Stimulated activated CD4-positive, alpha-beta T cell treated with anti-CD3 and anti-CD28 coated beads, Interleukin-4, amount 100 ng/mL, for 4 hours (primary cell): ENCODE measurements around the gene TGIF2.
A peak's percentile ranks its signal among the peaks of the same experiment; 100 is the strongest.

Experiments
- DNase-seq, 2 experiments: peaks; one replicate each; pipeline ENCODE4 v3.0.0-alpha.2; 2020

The TGIF2 gene

DNA sequence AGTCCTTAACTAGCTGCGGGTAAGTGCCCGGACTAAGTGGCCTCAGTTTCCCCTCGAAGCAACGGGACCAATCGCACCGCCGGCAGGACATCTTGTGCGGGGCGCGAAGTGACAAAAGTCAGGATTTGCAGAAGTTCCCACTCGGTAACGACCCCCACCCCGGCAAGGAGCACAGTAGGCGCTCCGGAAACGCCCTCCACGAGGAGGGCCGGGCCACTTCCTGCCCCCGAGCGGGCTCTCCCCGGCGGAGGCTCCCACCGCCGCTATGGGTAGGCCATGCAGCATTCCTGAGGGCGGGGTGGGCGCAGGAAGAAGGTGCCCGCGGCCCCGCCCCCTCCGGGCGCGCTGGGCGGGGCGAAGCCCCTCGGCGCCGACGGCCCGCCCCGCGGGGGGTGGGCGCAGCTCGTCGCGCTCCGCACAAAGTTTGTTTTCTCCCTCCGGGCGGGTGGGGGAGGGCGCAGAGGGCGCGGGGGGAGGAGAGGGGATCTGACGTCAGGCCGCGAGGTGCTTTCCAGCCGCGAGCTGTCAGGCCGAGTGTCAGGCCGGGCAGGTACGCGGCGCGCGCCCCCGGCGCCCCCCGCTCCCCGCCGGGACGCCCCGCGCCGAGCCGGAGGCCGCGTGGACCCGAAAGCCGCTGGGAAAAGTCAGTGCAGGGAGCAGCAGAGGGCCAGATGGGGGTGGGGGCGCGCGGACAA lies at the start of gene TGIF2:
Gene TGIF2, plus strand, starts transcription at position 495 of the 695 bp plus-strand sequence. CDS start 5,178 bp downstream, outside the sequence.
- peak; percentile 89 for DNase-seq

DNA sequence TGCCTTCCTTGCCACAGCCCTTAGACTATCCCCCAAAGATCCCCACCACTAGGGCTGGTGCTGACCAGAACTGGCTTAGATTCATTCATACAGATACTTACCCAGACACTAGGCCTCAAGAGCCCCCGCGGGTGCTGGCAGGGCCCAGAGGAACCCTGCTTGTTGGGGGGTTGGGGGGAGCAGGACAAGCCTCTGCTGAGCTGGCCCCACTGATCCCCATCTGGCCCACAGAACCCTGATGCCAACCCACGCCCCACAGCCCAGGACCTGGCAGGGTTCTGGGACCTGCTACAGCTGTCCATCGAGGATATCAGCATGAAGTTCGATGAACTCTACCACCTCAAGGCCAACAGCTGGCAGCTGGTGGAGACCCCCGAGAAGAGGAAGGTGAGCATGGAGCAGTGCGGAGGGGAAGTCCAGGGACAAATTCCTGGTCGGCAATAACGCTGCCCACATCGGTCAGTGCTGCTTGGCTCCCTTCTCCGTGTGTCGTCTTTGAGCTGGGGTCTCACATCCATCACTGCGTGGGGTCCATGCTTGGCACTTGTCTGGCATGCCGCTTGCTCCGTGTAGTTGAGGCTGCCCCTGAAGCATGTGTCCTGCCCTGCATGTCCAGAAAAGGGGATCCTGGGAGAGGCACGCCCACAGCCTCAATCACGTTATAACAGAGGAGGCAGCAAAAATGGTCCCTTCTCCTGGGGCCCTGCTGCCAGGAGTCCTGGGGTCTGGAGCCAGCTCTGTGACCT lies 47.6 kb upstream of the TGIF2 start:
- DNase-seq, result no peak

DNA sequence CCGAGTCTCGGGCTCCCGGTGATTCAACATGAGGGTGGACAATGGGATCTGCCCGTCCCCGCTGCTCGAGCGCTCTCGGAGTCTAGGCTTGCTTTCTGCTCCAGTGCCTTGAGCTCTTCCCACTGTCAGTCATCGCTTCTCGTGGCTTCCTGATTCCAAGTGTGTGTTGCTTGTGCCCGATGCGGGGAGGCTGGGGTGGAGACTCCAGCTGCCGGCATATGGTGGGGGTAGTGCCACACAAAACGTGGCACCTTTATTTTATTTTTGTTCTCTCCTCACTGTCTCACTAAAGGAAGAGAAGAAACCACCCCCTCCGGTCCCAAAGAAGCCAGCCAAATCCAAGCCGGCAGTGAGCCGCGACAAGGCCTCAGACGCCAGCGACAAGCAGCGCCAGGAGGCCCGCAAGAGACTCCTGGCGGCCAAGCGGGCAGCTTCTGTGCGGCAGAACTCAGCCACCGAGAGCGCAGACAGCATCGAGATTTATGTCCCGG lies 46.8 kb upstream of the TGIF2 start:
- DNase-seq, result no peak

- no peak for DNase-seq
Observed at GRCh38 chr20:36527331-36528125, 45.9 kb upstream of the TGIF2 start.

- no peak for DNase-seq
Observed at GRCh38 chr20:36528176-36528874, 45.1 kb upstream of the TGIF2 start.

GRCh38 chr20:36528875-36529417 lies 44.5 kb upstream of the TGIF2 start:
- DNase-seq, result no peak

- DNase-seq, result no peak
Observed at GRCh38 chr20:36532388-36532787, 41.0 kb upstream of the TGIF2 start.

- DNase-seq, result no peak
Observed at GRCh38 chr20:36532822-36533221, 40.6 kb upstream of the TGIF2 start.

GRCh38 chr20:36538026-36538722 lies 35.2 kb upstream of the TGIF2 start:
- no peak for DNase-seq

DNA sequence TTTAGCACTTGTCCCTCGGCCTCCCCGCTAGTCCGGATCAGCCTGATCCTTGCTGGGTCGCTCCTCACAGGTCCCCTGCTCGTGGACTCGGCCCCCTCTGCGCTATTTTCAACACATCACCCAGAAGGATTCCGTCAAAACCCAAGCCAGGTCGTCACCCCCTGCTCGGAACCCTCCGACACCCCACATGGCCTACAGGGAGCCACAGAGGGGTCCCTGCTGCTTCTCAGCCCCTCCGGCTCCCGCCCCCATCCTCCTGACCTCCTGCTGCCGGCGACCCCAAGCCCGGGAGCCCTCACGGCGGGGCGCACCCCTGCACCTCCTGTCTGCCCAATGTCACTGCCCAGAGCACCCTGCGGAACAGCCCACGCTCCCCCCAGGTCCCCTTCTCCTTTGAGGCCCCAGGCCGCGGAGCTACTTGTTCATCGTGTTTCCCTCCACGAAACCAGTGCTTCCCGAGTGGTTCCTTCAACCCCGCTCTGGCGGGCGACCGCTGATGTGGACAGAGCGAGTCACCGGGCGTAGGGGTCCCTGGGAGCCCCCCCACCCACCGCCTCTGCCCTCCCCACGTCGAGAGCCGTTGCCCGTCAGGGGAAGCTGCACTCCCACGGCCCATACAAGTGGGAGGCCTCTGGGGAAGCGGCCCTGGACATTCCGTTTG lies 32.7 kb upstream of the TGIF2 start:
- DNase-seq, result no peak

- no peak for DNase-seq
Observed at GRCh38 chr20:36541227-36541767, 32.1 kb upstream of the TGIF2 start, which contains the start of gene MYL9. Gene MYL9 (plus strand): TSS chr20:36541519. CDS start chr20:36544885, 3,366 bp downstream.

DNA sequence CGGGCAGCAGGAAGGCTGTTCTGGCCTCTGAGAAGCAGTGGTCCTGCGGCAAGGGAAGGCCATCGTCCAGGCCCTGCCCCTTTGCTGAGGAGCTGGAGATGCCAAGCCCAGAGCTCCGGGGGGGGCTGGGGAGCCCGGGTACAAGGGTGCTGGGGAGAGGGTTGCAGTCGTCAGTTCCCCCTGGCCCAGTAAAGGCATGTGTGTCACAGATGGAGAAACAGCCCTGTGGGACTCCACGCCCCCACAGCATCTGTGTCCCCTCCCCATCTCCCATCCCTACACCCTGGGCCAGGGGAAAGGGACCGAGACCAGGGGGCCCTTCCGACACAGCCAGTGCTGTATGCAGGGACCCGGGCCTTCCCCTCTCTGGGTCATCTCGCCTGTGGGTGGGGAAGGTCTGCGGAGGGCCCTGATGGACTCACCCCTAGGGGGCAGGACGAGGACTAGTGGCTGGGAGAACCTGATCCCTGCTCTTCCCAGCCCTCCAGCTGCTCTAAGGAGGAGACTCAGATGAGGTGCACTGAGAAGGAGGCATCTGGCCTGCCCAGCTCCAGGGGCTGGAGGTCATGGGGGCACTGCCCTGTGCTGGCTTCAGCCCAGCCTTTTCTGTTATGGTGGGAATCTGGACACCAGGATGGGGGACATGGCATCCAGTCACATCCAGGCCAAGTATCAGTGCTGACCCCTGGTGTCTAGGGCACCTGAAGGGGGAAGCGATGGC lies 31.5 kb upstream of the TGIF2 start:
- no peak for DNase-seq

DNA sequence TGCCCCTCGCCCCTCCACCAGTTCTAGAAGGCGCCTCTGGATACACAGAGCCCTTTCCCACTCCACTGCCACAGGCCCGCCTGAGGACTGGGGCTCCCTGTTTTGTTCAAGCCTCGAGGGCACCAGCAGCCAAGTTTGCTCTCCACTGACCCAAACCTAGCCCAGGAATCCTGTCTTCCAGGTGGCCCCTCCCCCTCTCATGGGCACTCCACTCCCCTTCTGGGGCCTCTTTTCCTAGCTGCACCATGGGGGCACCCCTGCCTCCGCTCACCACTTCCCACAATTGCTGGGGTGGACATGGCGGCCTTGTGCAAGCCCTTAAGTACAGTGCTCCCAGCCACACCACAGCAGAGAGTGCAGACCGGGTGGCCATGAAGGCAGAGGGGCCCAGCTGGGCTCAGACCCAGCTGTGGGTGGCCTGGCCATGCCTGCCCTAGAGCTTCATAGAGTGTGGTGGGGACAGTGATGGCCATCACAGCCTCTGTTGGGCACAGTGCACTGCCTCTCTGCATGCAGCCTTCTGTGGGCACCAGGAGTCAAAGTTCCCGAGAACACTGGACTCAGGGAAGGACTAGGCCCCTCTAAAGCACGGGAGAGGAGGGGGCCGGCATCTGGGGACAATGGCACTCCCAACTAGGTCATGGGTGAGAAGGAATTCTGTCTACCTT lies 30.7 kb upstream of the TGIF2 start:
- DNase-seq, result no peak

- no peak for DNase-seq
Observed at GRCh38 chr20:36543184-36544133, 29.9 kb upstream of the TGIF2 start.

- no peak for DNase-seq
Observed at GRCh38 chr20:36544134-36545018, 29.0 kb upstream of the TGIF2 start.

DNA sequence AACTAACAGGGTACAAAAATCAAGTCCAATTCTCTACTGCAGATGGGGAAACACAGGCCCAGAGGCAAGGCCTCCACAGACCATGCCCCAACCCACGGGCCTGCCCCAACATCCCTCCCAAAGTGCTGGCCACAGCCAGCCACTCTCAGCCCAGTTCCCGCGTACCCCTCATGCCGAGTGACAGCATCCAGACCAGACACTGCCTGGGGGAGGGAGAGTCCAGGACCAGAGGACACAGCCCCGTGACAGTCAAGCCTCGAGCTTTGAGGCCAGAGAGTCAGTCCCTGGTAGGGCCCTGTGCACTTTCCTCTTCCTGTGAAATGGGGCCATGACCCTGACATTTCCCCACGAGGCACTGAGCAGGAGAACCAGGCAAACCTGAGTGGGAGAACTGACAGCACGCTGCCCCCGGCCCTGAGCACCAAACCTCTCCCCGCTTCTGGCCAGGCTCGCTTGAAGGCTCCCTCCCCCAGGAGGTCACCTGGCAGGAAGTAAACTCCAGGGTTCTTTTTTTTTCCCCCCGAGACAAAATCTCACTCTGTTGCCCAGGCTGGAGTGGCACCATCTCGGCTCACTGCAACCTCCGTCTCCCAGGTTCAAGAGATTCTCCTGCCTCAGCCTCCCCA lies 27.2 kb upstream of the TGIF2 start:
- no peak for DNase-seq
